HEK293 (cell line): ENCODE data around the gene MSRB1.

Experiments used
- SP2 ChIP-seq: fragments of 450-650 bp; formaldehyde crosslinking; IDR thresholded peaks from 2 replicates; pipeline ENCODE4 v1.5.1; 2016; ENCODE audit warnings: missing biosample characterization, missing genetic modification characterization
- ZNF274 ChIP-seq, 2 experiments: fragments of 200-500 bp in 1 of 2; fragments of 450-650 bp in 1 of 2; sonication (Bioruptor generic) in 1 of 2; formaldehyde crosslinking in 1 of 2; IDR thresholded peaks; 2 replicates each; pipeline versions ENCODE4 v1.5.1 to v1.6.1; 2014 to 2016; ENCODE audit warnings: borderline replicate concordance in 1 of 2, inconsistent platforms in 1 of 2, low read length in 1 of 2, missing biosample characterization in 1 of 2, missing genetic modification characterization in 1 of 2
- TF ChIP-seq, protein P1 (sequence below): fragments of 450-650 bp; formaldehyde crosslinking; IDR thresholded peaks from 2 replicates; pipeline ENCODE4 v1.5.1; 2016; ENCODE audit warnings: missing biosample characterization, missing genetic modification characterization
- TF ChIP-seq, protein P2 (sequence below): fragments of 450-650 bp; formaldehyde crosslinking; IDR thresholded peaks from 2 replicates; pipeline ENCODE4 v1.5.1; 2017; ENCODE audit warnings: missing biosample characterization, missing genetic modification characterization
- TF ChIP-seq, protein P3 (sequence below): fragments of 450-650 bp; formaldehyde crosslinking; IDR thresholded peaks from 2 replicates; pipeline ENCODE4 v1.5.1; 2016; ENCODE audit warnings: missing biosample characterization, missing genetic modification characterization

DNA sequence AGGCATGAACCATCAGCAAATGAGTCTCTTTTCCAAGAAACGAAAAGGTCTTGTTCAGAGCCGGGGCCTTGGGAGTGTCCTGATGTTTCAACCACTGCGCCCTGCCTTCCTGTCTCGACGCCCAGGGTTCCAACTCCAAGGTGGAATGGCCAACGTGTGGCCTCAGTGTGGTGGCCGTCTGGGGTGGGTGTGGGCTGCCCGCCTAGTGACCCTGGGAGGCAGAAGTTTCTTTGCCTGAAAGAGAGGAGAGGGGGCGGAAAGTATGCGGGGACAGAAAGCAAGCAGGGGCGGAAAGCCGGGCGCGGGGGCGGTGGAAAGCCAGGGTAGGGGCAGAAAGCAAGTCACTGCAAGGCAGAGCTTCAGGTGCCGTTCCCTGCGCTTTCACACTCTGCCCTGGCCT is 4.1 kb downstream of the MSRB1 start:
- TF ChIP-seq, protein P1, sequence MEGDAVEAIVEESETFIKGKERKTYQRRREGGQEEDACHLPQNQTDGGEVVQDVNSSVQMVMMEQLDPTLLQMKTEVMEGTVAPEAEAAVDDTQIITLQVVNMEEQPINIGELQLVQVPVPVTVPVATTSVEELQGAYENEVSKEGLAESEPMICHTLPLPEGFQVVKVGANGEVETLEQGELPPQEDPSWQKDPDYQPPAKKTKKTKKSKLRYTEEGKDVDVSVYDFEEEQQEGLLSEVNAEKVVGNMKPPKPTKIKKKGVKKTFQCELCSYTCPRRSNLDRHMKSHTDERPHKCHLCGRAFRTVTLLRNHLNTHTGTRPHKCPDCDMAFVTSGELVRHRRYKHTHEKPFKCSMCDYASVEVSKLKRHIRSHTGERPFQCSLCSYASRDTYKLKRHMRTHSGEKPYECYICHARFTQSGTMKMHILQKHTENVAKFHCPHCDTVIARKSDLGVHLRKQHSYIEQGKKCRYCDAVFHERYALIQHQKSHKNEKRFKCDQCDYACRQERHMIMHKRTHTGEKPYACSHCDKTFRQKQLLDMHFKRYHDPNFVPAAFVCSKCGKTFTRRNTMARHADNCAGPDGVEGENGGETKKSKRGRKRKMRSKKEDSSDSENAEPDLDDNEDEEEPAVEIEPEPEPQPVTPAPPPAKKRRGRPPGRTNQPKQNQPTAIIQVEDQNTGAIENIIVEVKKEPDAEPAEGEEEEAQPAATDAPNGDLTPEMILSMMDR (tag by site-specific recombination) = no peak
- TF ChIP-seq SP2 (tag by site-specific recombination) (no peak), ZNF274 (IDR thresholded peaks at IDR 0.05; ENCODE audit: low read length) (no peak), ZNF274 (tag by site-specific recombination; IDR thresholded peaks at IDR 0.05; ENCODE audit: borderline replicate concordance) (no peak)
- TF ChIP-seq, protein P2, sequence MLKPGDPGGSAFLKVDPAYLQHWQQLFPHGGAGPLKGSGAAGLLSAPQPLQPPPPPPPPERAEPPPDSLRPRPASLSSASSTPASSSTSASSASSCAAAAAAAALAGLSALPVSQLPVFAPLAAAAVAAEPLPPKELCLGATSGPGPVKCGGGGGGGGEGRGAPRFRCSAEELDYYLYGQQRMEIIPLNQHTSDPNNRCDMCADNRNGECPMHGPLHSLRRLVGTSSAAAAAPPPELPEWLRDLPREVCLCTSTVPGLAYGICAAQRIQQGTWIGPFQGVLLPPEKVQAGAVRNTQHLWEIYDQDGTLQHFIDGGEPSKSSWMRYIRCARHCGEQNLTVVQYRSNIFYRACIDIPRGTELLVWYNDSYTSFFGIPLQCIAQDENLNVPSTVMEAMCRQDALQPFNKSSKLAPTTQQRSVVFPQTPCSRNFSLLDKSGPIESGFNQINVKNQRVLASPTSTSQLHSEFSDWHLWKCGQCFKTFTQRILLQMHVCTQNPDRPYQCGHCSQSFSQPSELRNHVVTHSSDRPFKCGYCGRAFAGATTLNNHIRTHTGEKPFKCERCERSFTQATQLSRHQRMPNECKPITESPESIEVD (tag by site-specific recombination) = no peak
- TF ChIP-seq, protein P3, sequence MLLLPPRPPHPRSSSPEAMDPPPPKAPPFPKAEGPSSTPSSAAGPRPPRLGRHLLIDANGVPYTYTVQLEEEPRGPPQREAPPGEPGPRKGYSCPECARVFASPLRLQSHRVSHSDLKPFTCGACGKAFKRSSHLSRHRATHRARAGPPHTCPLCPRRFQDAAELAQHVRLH (tag by site-specific recombination) = no peak
